Mucosa of gallbladder (tissue), 1 donor: ENCODE results near the gene CCDC9B. TPM values are rescaled to one million over a fixed set of nuclear protein-coding genes. Genes with fewer than 3 reads are reported as not detected.

Source experiments
- DNase-seq: peaks from one replicate; pipeline ENCODE4 v3.0.0-alpha.2; 2020; ENCODE audit warnings: low spot score
- total RNA-seq: library from RNA; stranded (reverse); gene quantifications from one replicate; pipeline ENCODE4 v1.2.1, GENCODE V29; 2021
- donor health status: DM: no; HTN: no; CAD: no.

Gene CCDC9B
- 107 TPM for total RNA-seq

- peak; percentile 93 for DNase-seq
Observed at GRCh38 chr15:40340740-40341400, at the start of gene CCDC9B. Gene CCDC9B, minus strand, starts transcription at chr15:40340939. Its CDS starts 120 bp downstream, at chr15:40340819.

DNA sequence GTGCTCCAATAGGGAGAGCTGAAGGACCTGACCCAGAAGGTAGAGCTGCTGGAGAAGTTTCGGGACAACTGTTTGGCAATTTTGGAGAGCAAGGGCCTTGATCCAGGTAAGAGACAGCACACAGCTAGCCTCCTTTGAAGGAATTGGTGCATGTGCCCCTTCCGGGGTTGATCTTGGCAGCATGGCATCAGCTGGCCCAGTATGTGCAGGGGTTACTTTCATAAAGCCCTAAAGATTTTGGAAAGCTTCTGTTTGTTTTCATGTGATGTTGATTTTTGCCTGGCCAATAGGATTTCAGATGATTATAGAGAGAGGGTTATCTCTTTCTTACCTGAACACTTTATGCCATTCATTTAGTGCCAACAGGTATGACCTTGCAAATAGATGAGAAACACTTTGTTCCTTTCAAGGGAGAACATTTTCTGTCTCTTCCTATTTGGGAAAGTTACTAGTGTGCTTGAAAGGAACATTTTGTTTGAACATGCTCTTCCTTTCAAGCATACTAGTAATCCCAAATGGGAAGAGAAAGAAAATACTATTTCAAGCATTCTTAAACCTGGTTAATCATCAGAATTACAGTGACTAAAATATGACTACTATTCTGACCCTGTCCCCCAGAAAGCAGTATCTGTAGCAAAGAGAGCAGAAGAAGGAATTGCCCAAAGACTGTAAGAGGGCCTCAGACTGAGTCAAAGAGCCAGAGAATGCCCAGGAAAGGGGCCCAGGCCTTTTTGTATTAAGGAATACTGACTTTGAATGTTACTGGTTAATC lies 49.3 kb upstream of the CCDC9B start:
- DNase-seq = no peak

GRCh38 chr15:40388941-40389823 lies 48.4 kb upstream of the CCDC9B start:
- no peak for DNase-seq

- DNase-seq = no peak
Observed at GRCh38 chr15:40386480-40386879, 45.7 kb upstream of the CCDC9B start.

DNA sequence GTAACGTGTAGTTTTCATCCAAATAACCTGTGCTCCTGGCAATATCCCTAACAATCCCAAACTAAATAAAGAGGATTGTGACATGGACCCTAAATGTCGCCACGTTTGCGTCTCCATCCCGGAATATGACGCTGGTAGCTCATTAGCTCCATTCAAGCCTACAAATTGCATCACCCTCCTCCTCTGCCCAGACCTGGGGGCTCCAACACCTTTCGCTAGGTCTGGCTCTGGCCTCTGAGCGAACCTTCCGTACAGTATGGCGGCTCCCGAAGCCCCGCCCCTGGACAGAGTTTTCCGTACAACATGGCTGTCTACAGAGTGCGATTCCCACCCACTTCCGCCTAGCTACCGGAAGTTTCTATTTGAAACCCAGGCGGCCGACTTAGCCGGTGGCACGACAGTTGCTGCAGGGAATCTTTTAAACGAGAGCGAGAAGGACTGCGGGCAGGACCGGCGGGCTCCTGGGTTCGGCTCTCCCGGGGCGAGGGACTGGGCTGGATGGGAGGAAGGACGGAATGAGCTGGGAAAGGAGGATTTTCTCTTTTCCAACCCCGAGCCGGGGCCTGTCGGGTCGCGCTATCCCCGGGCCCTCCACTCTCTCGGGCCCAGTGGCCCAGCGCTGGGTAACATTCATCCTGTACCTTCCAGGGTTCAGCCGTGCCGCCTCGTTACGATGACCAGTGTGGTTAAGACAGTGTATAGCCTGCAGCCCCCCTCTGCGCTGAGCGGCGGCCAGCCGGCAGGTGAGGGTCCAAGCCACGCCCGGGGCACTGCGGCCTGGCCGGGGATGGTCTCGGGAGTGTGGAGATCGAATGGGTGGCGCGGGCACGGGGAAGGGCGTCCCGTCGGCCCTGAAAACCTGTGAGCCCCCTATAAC lies 42.1 kb upstream of the CCDC9B start, which contains the start of gene KNSTRN:
KNSTRN (plus strand) TSS at position 142 of the 877 bp plus-strand sequence; CDS start at position 257, 115 bp downstream.
- peak; percentile 93 for DNase-seq

GRCh38 chr15:40381818-40382529 lies 41.2 kb upstream of the CCDC9B start:
- no peak for DNase-seq

DNA sequence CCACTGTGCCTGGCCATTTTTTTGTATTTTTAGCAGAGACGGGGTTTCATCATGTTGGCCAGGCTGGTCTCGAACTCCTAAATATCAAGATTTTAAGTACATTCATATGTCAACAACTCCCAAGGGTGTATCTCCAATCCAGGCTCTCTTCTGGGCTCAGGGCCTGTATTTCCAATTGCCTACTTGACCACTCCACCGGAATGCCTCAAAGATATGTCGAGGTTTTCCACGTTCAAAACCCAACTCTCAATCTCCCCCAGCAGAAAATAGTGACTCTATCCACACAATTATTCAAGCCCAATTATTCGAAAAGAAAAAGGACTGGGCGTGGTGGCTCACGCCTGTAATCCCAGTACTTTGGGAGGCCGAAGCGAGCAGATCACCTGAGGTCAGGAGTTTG lies 39.9 kb upstream of the CCDC9B start:
- no peak for DNase-seq

DNA sequence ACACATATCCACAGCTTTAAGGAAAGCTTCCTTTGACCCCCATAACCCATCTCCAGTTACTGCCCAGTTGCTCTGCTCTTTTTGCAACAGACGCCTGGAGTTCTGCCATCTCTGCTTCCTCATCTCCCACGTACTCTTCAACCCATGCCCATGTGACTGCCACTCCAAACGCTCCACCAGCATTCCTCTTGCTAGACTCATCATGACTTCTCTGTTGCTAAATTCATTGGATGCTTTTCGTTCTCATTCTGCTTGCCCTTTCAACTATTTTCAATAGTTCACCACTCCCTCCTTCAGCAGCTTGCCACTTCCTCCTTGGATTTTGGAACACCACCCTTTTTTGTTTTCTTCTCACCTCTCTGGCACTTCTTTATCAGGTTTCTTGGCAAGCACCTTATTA lies 39.1 kb upstream of the CCDC9B start:
- peak; percentile 78 for DNase-seq

DNA sequence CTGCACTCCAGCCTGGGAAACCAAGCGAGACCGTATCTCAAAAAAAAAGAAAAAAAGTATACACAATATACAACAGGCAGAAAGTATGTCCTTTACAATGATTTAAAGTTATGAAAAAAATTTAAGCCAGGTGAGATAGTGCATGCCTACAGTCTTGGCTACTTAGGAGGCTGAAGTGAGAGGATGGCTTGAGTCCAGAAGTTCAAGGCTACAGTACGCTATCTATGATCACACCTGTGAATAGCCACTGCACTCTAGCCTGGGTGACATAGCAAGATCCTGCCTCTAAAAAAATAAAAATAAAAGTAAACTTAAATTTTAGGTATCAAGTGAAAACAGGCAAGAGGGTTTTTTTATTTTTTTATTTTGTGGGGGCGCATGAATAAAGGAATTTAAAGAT lies 38.6 kb upstream of the CCDC9B start:
- DNase-seq = no peak

GRCh38 chr15:40377606-40378005 lies 36.9 kb upstream of the CCDC9B start:
- DNase-seq = no peak

DNA sequence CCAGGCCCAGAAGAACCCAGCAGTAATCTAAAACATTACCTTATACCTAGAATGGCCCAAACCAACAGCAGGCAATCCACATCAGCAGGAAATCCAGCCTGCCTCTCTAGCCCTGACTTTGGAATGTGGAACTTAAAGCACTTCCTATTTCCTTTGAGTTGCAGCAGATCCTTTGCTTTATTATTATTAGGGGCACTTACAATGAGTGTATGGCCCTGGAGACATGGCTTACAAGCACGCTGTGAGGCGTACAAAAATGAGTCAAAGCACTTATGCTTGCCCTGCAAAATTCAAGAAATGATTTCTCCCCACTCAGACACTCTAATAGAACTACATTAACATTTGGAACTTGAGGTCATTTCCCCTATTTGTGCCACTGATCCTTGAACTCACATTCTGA lies 32.2 kb upstream of the CCDC9B start:
- DNase-seq = no peak

- DNase-seq = no peak
Observed at GRCh38 chr15:40369971-40370370, 29.2 kb upstream of the CCDC9B start.

GRCh38 chr15:40369474-40369869 lies 28.7 kb upstream of the CCDC9B start:
- DNase-seq = no peak

- DNase-seq = no peak
Observed at GRCh38 chr15:40368719-40369473, 28.2 kb upstream of the CCDC9B start.

- DNase-seq = peak; percentile 90
Observed at GRCh38 chr15:40367686-40368611, 27.2 kb upstream of the CCDC9B start.

GRCh38 chr15:40367371-40367685 lies 26.6 kb upstream of the CCDC9B start:
- DNase-seq = no peak

DNA sequence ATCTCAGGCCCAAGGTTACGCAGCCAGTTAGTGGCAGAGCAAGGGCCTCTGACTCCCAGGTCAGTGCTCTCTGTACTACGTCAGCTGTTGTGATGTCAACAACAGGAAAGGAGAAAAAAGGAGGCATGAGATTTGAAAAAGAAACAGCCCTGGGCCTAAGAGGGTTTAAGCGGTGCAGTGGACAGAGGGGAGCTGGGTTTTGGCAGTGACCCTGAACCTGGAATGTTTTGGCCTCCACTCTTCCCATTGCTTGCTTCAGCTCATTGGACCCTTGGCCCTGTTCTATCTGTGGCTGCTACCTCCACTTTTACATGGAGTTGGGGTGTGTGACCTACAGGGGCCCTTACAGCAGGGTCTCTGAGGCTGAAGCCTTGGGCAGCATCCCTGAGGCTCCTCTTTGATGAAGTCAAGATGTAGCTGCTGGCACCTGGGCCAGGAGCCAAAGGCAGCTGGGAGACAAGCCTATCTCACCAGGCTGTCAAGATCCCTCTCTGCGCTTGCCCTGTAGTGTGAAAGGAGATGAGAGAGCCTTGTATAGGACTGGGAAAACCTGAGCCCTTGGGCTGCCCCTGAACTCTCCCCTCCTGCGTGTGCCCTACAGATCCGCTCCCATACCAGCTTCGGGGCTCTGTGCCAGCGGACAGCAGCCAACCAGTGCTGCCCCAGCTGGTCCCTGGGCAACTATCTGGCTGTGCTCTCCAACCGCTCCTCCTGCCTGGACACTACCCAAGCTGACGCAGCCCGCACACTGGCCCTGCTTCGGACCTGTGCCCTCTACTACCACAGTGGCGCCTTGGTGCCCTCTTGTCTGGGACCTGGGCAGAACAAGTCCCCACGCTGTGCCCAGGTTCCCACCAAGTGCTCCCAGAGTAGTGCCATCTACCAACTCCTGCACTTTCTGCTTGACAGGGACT lies 26.0 kb upstream of the CCDC9B start:
- peak; percentile 84 for DNase-seq
